ENCODE results near the gene PPRC1.

GRCh38 chr10:102172288-102172687 lies 39.4 kb downstream of the PPRC1 start:
- no peak for TF ChIP-seq CTCF (IDR thresholded peaks at IDR 0.05; ENCODE audit: borderline replicate concordance, extremely low read depth, low read length, poor library complexity, severe bottlenecking)
- TF ChIP-seq EZH2 (IDR thresholded peaks at IDR 0.05; ENCODE audit: borderline replicate concordance, low read depth, low read length, severe bottlenecking), result no peak

Data from DND-41 (cell line).